ENCODE measurements around the gene ZNF521.

Gene ZNF521

DNA sequence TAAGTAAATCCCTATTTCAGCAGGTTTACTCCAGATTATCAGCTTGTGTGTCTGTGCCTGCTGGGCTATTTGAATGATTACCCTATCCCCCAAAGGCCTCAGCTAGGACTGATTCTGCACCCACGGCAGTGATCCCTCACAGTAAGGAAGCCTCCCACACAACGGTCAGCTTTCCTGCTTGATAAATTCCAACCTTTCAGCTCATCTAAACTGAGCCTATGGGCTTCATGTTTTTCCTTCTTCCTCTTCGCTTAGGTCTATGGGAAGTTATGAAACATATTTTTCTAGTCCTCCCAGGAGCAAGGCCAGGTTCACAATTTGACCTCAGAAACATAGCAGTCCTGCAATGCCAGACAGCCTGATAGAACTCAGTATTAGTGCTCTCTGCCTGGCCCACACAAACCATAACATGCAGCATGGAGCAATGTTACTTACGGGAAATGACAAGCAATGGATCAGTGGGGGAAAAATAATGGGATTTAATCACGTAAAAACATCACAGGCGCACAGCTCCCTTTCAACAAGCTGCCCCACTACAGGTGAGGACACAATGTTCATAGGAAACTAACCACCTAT lies 170.9 kb downstream of the ZNF521 start:
- no peak overlapping the region for H3K14ac ChIP-seq (ENCODE audit: low read length)
- no peak overlapping the region for H3K9ac ChIP-seq (ENCODE audit: low read length)
- H3K4me3 ChIP-seq (ENCODE audit: low read depth, low read length): no peak overlapping the region
- H3K18ac ChIP-seq (ENCODE audit: low read length): no peak overlapping the region
- DNase-seq: no peak
- no CpG with 5 or more reads among the region's 6 CpGs for WGBS (ENCODE audit: extremely low coverage, insufficient coverage, insufficient read length)
- H3K23ac ChIP-seq (ENCODE audit: low read length): no peak overlapping the region
- H2BK5ac ChIP-seq (ENCODE audit: low read depth, low read length, poor library complexity): no peak overlapping the region
- H3K4ac ChIP-seq (ENCODE audit: low read depth, low read length): no peak overlapping the region
- H4K8ac ChIP-seq (ENCODE audit: low read depth, low read length): no peak overlapping the region
- no peak overlapping the region for H2BK120ac ChIP-seq (ENCODE audit: insufficient read depth, low read length, poor library complexity)
- H3K27me3 ChIP-seq (ENCODE audit: insufficient read depth, low read length): no peaks in the 10 kb centered on the region
- H3K27ac ChIP-seq (ENCODE audit: low read depth, low read length): no peak overlapping the region
- H2AFZ ChIP-seq (ENCODE audit: insufficient read depth, low read length, poor library complexity): no peak overlapping the region
- no peak overlapping the region for H3K4me2 ChIP-seq (ENCODE audit: low read length)
- H3K9me3 ChIP-seq (ENCODE audit: insufficient read depth, low read depth, low read length): no peaks in the 10 kb centered on the region
- no peak overlapping the region for H4K91ac ChIP-seq (ENCODE audit: low read depth, low read length)
- H3K79me1 ChIP-seq (ENCODE audit: low read length): no peaks in the 10 kb centered on the region
- H2BK12ac ChIP-seq (ENCODE audit: low read length): no peak overlapping the region
- no peaks in the 10 kb centered on the region for H3K36me3 ChIP-seq (ENCODE audit: control insufficient read depth in 1 of 2, insufficient read depth in 2 of 2, low read length in 2 of 2)
- H3K79me2 ChIP-seq (ENCODE audit: control insufficient read depth, insufficient read depth, low read length, poor library complexity): no peaks in the 10 kb centered on the region
- H2AK5ac ChIP-seq (ENCODE audit: low read length): no peak overlapping the region
- no peak overlapping the region for H4K12ac ChIP-seq (ENCODE audit: low read depth, low read length)
- H3K4me1 ChIP-seq (ENCODE audit: control insufficient read depth in 1 of 2, insufficient read depth in 2 of 2, low read length in 2 of 2): no peaks in the 10 kb centered on the region

DNA sequence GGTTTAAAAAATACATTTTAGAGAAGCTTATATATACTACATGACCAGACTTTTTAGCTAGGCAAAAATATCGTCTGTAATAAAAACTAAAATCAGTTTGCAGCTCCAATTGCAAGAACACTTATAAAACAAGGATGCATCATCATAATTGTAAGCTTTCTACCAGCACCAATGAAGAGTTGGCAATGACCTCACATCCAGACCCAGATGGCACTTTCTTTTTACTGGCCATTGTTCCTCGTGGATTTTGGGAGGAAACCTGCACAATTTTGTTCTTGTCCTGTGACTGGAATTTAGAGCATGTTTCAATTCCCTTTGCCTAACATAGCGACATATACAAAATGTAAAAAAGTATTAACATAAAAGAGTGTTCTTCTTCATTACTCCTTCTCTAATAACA lies 174.3 kb downstream of the ZNF521 start:
- no peak overlapping the region for H2BK5ac ChIP-seq (ENCODE audit: low read depth, low read length, poor library complexity)
- H2AK5ac ChIP-seq (ENCODE audit: low read length): no peak overlapping the region
- no peaks in the 10 kb centered on the region for H3K4me1 ChIP-seq (ENCODE audit: control insufficient read depth in 1 of 2, insufficient read depth in 2 of 2, low read length in 2 of 2)
- no peak overlapping the region for H4K8ac ChIP-seq (ENCODE audit: low read depth, low read length)
- no peak overlapping the region for H3K4me3 ChIP-seq (ENCODE audit: low read depth, low read length)
- no peak overlapping the region for H3K27ac ChIP-seq (ENCODE audit: low read depth, low read length)
- peaks cover 0 to 2% of the 10 kb centered on the region in 2 experiments for H3K36me3 ChIP-seq (ENCODE audit: control insufficient read depth in 1 of 2, insufficient read depth in 2 of 2, low read length in 2 of 2)
- no peak overlapping the region for H3K23ac ChIP-seq (ENCODE audit: low read length)
- no peak overlapping the region for H4K91ac ChIP-seq (ENCODE audit: low read depth, low read length)
- no CpG with 5 or more reads among the region's 3 CpGs for WGBS (ENCODE audit: extremely low coverage, insufficient coverage, insufficient read length)
- H3K4me2 ChIP-seq (ENCODE audit: low read length): no peak overlapping the region
- H2AFZ ChIP-seq (ENCODE audit: insufficient read depth, low read length, poor library complexity): no peak overlapping the region
- H3K27me3 ChIP-seq (ENCODE audit: insufficient read depth, low read length): no peaks in the 10 kb centered on the region
- no peaks in the 10 kb centered on the region for H3K79me1 ChIP-seq (ENCODE audit: low read length)
- H3K9me3 ChIP-seq (ENCODE audit: insufficient read depth, low read depth, low read length): no peaks in the 10 kb centered on the region
- no peak overlapping the region for H3K14ac ChIP-seq (ENCODE audit: low read length)
- H2BK12ac ChIP-seq (ENCODE audit: low read length): no peak overlapping the region
- DNase-seq: no peak
- no peaks in the 10 kb centered on the region for H3K79me2 ChIP-seq (ENCODE audit: control insufficient read depth, insufficient read depth, low read length, poor library complexity)
- H4K12ac ChIP-seq (ENCODE audit: low read depth, low read length): no peak overlapping the region
- no peak overlapping the region for H3K9ac ChIP-seq (ENCODE audit: low read length)
- H3K18ac ChIP-seq (ENCODE audit: low read length): no peak overlapping the region
- no peak overlapping the region for H2BK120ac ChIP-seq (ENCODE audit: insufficient read depth, low read length, poor library complexity)
- no peak overlapping the region for H3K4ac ChIP-seq (ENCODE audit: low read depth, low read length)

DNA sequence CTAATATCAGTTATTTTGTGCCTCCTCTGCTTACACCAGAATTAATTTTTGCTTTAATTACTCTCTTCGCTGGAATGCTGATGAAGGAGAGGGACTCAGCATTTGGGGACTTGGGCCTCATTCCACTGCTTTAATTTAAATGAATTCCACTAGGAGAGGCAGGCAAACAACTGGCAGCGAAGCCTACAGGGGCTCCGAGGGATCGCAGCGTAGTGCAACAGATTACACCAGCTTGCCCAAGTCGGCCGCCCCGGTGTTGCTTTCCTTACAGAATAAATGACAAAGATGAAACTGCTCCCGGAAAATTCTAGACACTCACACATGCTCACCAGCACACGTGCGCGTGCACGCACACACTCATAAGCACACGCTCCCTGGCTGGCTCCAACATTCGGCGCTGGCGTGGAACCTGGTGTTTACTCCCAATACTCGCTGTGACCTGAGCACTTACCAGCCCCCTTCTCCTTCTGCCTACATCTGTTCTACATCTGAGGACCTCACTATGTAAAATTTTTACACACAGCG lies 175.4 kb downstream of the ZNF521 start:
- no peak overlapping the region for H3K4me2 ChIP-seq (ENCODE audit: low read length)
- no peak overlapping the region for H4K91ac ChIP-seq (ENCODE audit: low read depth, low read length)
- no peak overlapping the region for H3K14ac ChIP-seq (ENCODE audit: low read length)
- no CpG with 5 or more reads among the region's 19 CpGs for WGBS (ENCODE audit: extremely low coverage, insufficient coverage, insufficient read length)
- H3K4ac ChIP-seq (ENCODE audit: low read depth, low read length): no peak overlapping the region
- H3K27ac ChIP-seq (ENCODE audit: low read depth, low read length): no peak overlapping the region
- H3K9ac ChIP-seq (ENCODE audit: low read length): no peak overlapping the region
- H2BK5ac ChIP-seq (ENCODE audit: low read depth, low read length, poor library complexity): no peak overlapping the region
- H3K79me2 ChIP-seq (ENCODE audit: control insufficient read depth, insufficient read depth, low read length, poor library complexity): no peaks in the 10 kb centered on the region
- H3K9me3 ChIP-seq (ENCODE audit: insufficient read depth, low read depth, low read length): no peaks in the 10 kb centered on the region
- no peak overlapping the region for H2AK5ac ChIP-seq (ENCODE audit: low read length)
- H3K27me3 ChIP-seq (ENCODE audit: insufficient read depth, low read length): no peaks in the 10 kb centered on the region
- no peak overlapping the region for H2AFZ ChIP-seq (ENCODE audit: insufficient read depth, low read length, poor library complexity)
- H2BK120ac ChIP-seq (ENCODE audit: insufficient read depth, low read length, poor library complexity): no peak overlapping the region
- H3K79me1 ChIP-seq (ENCODE audit: low read length): no peaks in the 10 kb centered on the region
- H3K4me1 ChIP-seq (ENCODE audit: control insufficient read depth in 1 of 2, insufficient read depth in 2 of 2, low read length in 2 of 2): no peaks in the 10 kb centered on the region
- H4K12ac ChIP-seq (ENCODE audit: low read depth, low read length): no peak overlapping the region
- DNase-seq: no peak
- H3K4me3 ChIP-seq (ENCODE audit: low read depth, low read length): no peak overlapping the region
- H2BK12ac ChIP-seq (ENCODE audit: low read length): no peak overlapping the region
- no peak overlapping the region for H3K23ac ChIP-seq (ENCODE audit: low read length)
- H3K36me3 ChIP-seq (ENCODE audit: control insufficient read depth in 1 of 2, insufficient read depth in 2 of 2, low read length in 2 of 2): peaks cover 0 to 2% of the 10 kb centered on the region in 2 experiments
- no peak overlapping the region for H3K18ac ChIP-seq (ENCODE audit: low read length)
- no peak overlapping the region for H4K8ac ChIP-seq (ENCODE audit: low read depth, low read length)

DNA sequence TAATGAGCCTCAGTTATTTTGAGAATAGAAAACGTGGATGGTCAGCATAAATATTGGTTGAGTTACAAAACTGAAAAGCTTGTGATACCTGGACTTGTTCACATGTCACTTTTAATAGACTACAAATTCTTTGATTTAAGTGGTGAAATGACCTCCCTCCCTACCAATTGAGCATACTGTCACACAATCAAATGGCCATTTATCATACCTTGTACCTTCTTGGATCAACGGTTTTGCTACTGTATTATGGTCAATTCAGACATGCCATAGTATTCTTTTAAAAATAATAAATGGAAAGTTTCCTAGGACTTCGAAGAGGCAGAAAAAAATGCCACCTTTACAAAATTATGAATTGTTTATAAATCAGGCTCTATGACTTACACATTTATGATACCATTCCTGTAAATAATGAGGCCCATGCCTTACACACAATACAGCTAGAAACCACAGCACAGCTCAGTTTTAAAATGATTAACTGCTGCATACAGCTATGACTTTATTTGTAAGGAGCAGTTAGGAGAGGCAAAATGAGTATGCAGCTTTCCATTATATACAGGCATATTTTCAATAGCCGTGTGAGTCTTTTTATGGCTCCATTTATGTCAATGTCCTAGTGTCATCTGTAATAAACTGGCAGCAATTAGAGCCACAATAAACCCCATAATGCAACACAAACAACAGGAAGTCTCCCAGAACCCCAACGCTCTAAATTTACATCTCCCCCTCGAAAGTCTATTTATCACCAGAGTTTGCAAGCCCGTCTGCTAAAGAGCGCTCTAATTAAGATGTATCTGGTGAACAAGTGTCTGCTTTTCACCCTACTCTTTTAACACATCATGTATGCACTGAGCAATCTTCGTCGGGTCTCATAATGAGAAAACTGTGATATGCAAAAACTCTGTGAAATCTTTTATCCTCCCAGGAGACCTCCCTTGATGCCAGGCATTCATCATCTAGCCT lies 176.1 kb downstream of the ZNF521 start:
- WGBS (ENCODE audit: extremely low coverage, insufficient coverage, insufficient read length): no CpG with 5 or more reads among the region's 10 CpGs
- H3K27me3 ChIP-seq (ENCODE audit: insufficient read depth, low read length): no peaks in the 10 kb centered on the region
- no peak overlapping the region for H3K23ac ChIP-seq (ENCODE audit: low read length)
- H3K27ac ChIP-seq (ENCODE audit: low read depth, low read length): no peak overlapping the region
- H3K9ac ChIP-seq (ENCODE audit: low read length): no peak overlapping the region
- H2BK120ac ChIP-seq (ENCODE audit: insufficient read depth, low read length, poor library complexity): no peak overlapping the region
- no peak overlapping the region for H3K4me3 ChIP-seq (ENCODE audit: low read depth, low read length)
- H4K91ac ChIP-seq (ENCODE audit: low read depth, low read length): no peak overlapping the region
- H3K9me3 ChIP-seq (ENCODE audit: insufficient read depth, low read depth, low read length): no peaks in the 10 kb centered on the region
- no peak overlapping the region for H3K4me2 ChIP-seq (ENCODE audit: low read length)
- peaks cover 0 to 2% of the 10 kb centered on the region in 2 experiments for H3K36me3 ChIP-seq (ENCODE audit: control insufficient read depth in 1 of 2, insufficient read depth in 2 of 2, low read length in 2 of 2)
- H2BK5ac ChIP-seq (ENCODE audit: low read depth, low read length, poor library complexity): no peak overlapping the region
- H3K79me2 ChIP-seq (ENCODE audit: control insufficient read depth, insufficient read depth, low read length, poor library complexity): no peaks in the 10 kb centered on the region
- H2BK12ac ChIP-seq (ENCODE audit: low read length): no peak overlapping the region
- H3K18ac ChIP-seq (ENCODE audit: low read length): no peak overlapping the region
- no peaks in the 10 kb centered on the region for H3K4me1 ChIP-seq (ENCODE audit: control insufficient read depth in 1 of 2, insufficient read depth in 2 of 2, low read length in 2 of 2)
- no peaks in the 10 kb centered on the region for H3K79me1 ChIP-seq (ENCODE audit: low read length)
- no peak overlapping the region for H2AFZ ChIP-seq (ENCODE audit: insufficient read depth, low read length, poor library complexity)
- H4K8ac ChIP-seq (ENCODE audit: low read depth, low read length): no peak overlapping the region
- H4K12ac ChIP-seq (ENCODE audit: low read depth, low read length): no peak overlapping the region
- no peak overlapping the region for H3K4ac ChIP-seq (ENCODE audit: low read depth, low read length)
- no peak for DNase-seq
- H2AK5ac ChIP-seq (ENCODE audit: low read length): no peak overlapping the region
- H3K14ac ChIP-seq (ENCODE audit: low read length): no peak overlapping the region
